GM23338 (cell line): ENCODE measurements around the gene SPATC1L. TPM values are rescaled to one million over a fixed set of nuclear protein-coding genes. Genes with fewer than 3 reads are reported as not detected.

Experiments
- ATAC-seq: fragments of 200-7000 bp; cut with Tn5 transposase; 3 replicates; pipeline ENCODE4 v1.9.1; 2020
- DNase-seq: peaks from one replicate; pipeline ENCODE4 v3.0.0-alpha.2; 2015; ENCODE audit warnings: low spot score
- H2AFZ ChIP-seq: fragments of 200-600 bp; sonication (generic); 2 replicates; pipeline ENCODE4 v1.8.0; 2016; ENCODE audit warnings: antibody characterized with exemption, mild to moderate bottlenecking, moderate library complexity
- H3F3A ChIP-seq: fragments of 200-600 bp; sonication (generic); replicated peaks from 2 replicates; pipeline ENCODE4 v1.8.0; 2017; ENCODE audit warnings: antibody characterized with exemption, mixed run types, low read depth
- H3K27ac ChIP-seq: fragments of 200-600 bp; sonication (generic); 2 replicates; pipeline ENCODE4 v1.6.1; 2016; ENCODE audit warnings: low read depth
- H3K27me3 ChIP-seq: fragments of 200-600 bp; sonication (generic); 2 replicates; pipeline ENCODE4 v1.8.0; 2016; ENCODE audit warnings: mild to moderate bottlenecking, mixed run types, moderate library complexity; ENCODE audit not compliant: insufficient read depth
- H3K36me3 ChIP-seq: fragments of 200-600 bp; sonication (generic); 2 replicates; pipeline ENCODE4 v1.8.0; 2016; ENCODE audit warnings: mild to moderate bottlenecking; ENCODE audit not compliant: insufficient read depth
- H3K4me1 ChIP-seq: fragments of 200-600 bp; sonication (generic); 2 replicates; pipeline ENCODE4 v1.8.0; 2016; ENCODE audit warnings: mild to moderate bottlenecking, moderate library complexity; ENCODE audit not compliant: insufficient read depth
- H3K4me2 ChIP-seq: fragments of 200-600 bp; sonication (generic); 2 replicates; pipeline ENCODE4 v1.7.1; 2017; ENCODE audit warnings: mixed run types
- H3K4me3 ChIP-seq: fragments of 200-600 bp; sonication (generic); 2 replicates; pipeline ENCODE4 v1.6.1; 2016; ENCODE audit warnings: mixed run types
- H3K79me2 ChIP-seq: fragments of 200-600 bp; sonication (generic); replicated peaks from 2 replicates; pipeline ENCODE4 v1.8.0; 2017; ENCODE audit warnings: mild to moderate bottlenecking; ENCODE audit not compliant: insufficient read depth
- H3K9me2 ChIP-seq: fragments of 200-600 bp; sonication (generic); 2 replicates; pipeline ENCODE4 v1.8.0; 2017; ENCODE audit not compliant: insufficient read depth
- H4K20me1 ChIP-seq: fragments of 200-600 bp; sonication (generic); replicated peaks from 2 replicates; pipeline ENCODE4 v1.8.0; 2017; ENCODE audit warnings: mild to moderate bottlenecking; ENCODE audit not compliant: insufficient read depth
- H3K27ac Mint-ChIP-seq: 2 replicates; pipeline ENCODE4 v1.8.0; 2020; ENCODE audit warnings: inconsistent platforms, mild to moderate bottlenecking, moderate library complexity, mixed read lengths
- H3K27me3 Mint-ChIP-seq: 3 replicates; pipeline ENCODE4 v1.8.0; 2022; ENCODE audit warnings: low read depth, mild to moderate bottlenecking, moderate library complexity, mixed read lengths, inconsistent platforms; ENCODE audit not compliant: insufficient read depth, poor library complexity
- H3K36me3 Mint-ChIP-seq: 3 replicates; pipeline ENCODE4 v1.8.0; 2021; ENCODE audit warnings: low read depth, mild to moderate bottlenecking, inconsistent platforms, moderate library complexity, mixed read lengths
- H3K4me1 Mint-ChIP-seq: 3 replicates; pipeline ENCODE4 v1.8.0; 2020; ENCODE audit warnings: mild to moderate bottlenecking, inconsistent platforms, mixed read lengths
- H3K4me3 Mint-ChIP-seq: 3 replicates; pipeline ENCODE4 v1.8.0; 2021; ENCODE audit warnings: moderate library complexity, mild to moderate bottlenecking, inconsistent platforms, mixed read lengths
- H3K9me3 Mint-ChIP-seq: 3 replicates; pipeline ENCODE4 v1.8.0; 2020; ENCODE audit warnings: moderate library complexity, mild to moderate bottlenecking, inconsistent platforms, mixed read lengths
- CREB1 ChIP-seq: fragments of 250-450 bp; sonication (Bioruptor Pico); IDR thresholded peaks from 2 replicates; pipeline ENCODE4 v1.5.0; 2020; ENCODE audit warnings: low read depth, mild to moderate bottlenecking, moderate library complexity
- CTCF ChIP-seq, 2 experiments: fragments of 200-600 bp in 1 of 2; sonication (generic) in 1 of 2; conservative IDR thresholded peaks; 2 replicates each; pipeline versions ENCODE4 v1.5.1 to v1.6.1; 2016 to 2017; ENCODE audit warnings: antibody characterized with exemption in 2 of 2, low read depth in 2 of 2, mild to moderate bottlenecking in 2 of 2, moderate library complexity in 1 of 2
- ETS1 ChIP-seq: IDR thresholded peaks from 2 replicates; pipeline ENCODE4 v1.6.1; 2016; ENCODE audit warnings: antibody characterized with exemption
- EZH2 ChIP-seq: fragments of 200-600 bp; sonication (generic); IDR thresholded peaks from one replicate; pipeline ENCODE4 v1.8.0; 2017; ENCODE audit warnings: antibody characterized with exemption, mild to moderate bottlenecking, low read depth; ENCODE audit not compliant: unreplicated experiment
- EZH2phosphoT487 ChIP-seq: fragments of 200-600 bp; sonication (generic); IDR thresholded peaks from one replicate; pipeline ENCODE4 v1.8.1; 2018; ENCODE audit warnings: antibody characterized with exemption; ENCODE audit not compliant: unreplicated experiment
- JUNB ChIP-seq: IDR thresholded peaks from one replicate; pipeline ENCODE4 v1.6.1; 2016; ENCODE audit warnings: antibody characterized with exemption; ENCODE audit not compliant: unreplicated experiment
- NANOG ChIP-seq: IDR thresholded peaks from 2 replicates; pipeline ENCODE4 v1.6.1; 2016; ENCODE audit warnings: antibody characterized with exemption, borderline replicate concordance
- POLR2AphosphoS5 ChIP-seq: IDR thresholded peaks from 2 replicates; pipeline ENCODE4 v1.6.1; 2016; ENCODE audit warnings: antibody characterized with exemption, low read depth
- REST ChIP-seq: IDR thresholded peaks from one replicate; pipeline ENCODE4 v1.6.1; 2018; ENCODE audit warnings: antibody characterized with exemption; ENCODE audit not compliant: unreplicated experiment
- STAT1 ChIP-seq: IDR thresholded peaks from one replicate; pipeline ENCODE4 v1.6.1; 2016; ENCODE audit warnings: antibody characterized with exemption; ENCODE audit not compliant: unreplicated experiment
- ZNF114 ChIP-seq: fragments of 250-450 bp; sonication (Bioruptor Pico); IDR thresholded peaks from 2 replicates; pipeline ENCODE4 v1.5.0; 2020; ENCODE audit warnings: mild to moderate bottlenecking, moderate library complexity
- ZNF331 ChIP-seq: fragments of 250-450 bp; sonication (Bioruptor Pico); IDR thresholded peaks from 2 replicates; pipeline ENCODE4 v1.5.0; 2020; ENCODE audit warnings: low read depth, mild to moderate bottlenecking, moderate library complexity
- ZNF462 ChIP-seq: fragments of 250-450 bp; sonication (Bioruptor Pico); IDR thresholded peaks from 2 replicates; pipeline ENCODE4 v1.5.0; 2020; ENCODE audit warnings: mild to moderate bottlenecking, moderate library complexity
- polyA plus RNA-seq: library from polyadenylated mRNA; unstranded; fragments of >200 nt; fragmentation: Nextera tagmentation; extraction: Ambion mirVana; gene quantifications from 2 replicates; pipeline ENCODE4 v1.2.1, GENCODE V29; 2016
- total RNA-seq: library from RNA; depleted of rRNA; stranded (reverse); fragments of >200 nt; shearing (Covaris generic); gene quantifications from 2 replicates; pipeline ENCODE4 v1.2.3, GENCODE V29; 2014

SPATC1L gene
- total and polyA plus RNA-seq, 2 experiments from 2014 or later: 37.6 to 70.2 TPM

GRCh38 chr21:46165098-46165497 lies 19.2 kb downstream of the SPATC1L start:
- no peaks in the 10 kb centered on the region for H3K4me1 Mint-ChIP-seq

More at GRCh38 chr21:46165098-46165497, 19.2 kb downstream of the SPATC1L start:
- 0 out of 2 replicates have a peak, but pooled peaks cover 4% of the 10 kb centered on the region for H3F3A ChIP-seq
- no peak for ATAC-seq
- no peak overlapping the region for H3K4me2 ChIP-seq
- no peak for TF ChIP-seq EZH2phosphoT487
- no peak for TF ChIP-seq ETS1
- no peak for TF ChIP-seq CTCF (conservative IDR thresholded peaks at IDR 0.05; ENCODE audit: low read depth in 2 of 2)
- no peak for TF ChIP-seq EZH2
- no peak for TF ChIP-seq ZNF114 (CRISPR knock-in tag)
- no peak for TF ChIP-seq ZNF331 (CRISPR knock-in tag)
- TF ChIP-seq STAT1: no peak
- TF ChIP-seq POLR2AphosphoS5: no peak
- TF ChIP-seq ZNF462 (CRISPR knock-in tag): no peak
- TF ChIP-seq CREB1 (CRISPR knock-in tag): no peak
- no peak for TF ChIP-seq REST
- TF ChIP-seq NANOG: no peak
- TF ChIP-seq JUNB: no peak
- peaks cover 16% of the 10 kb centered on the region for H3K9me3 Mint-ChIP-seq
- H3K36me3 Mint-ChIP-seq: peaks cover 42% of the 10 kb centered on the region
- H3K27me3 ChIP-seq: no peaks in the 10 kb centered on the region
- no peak for DNase-seq
- H3K27ac ChIP-seq: no peak overlapping the region
- H3K4me1 ChIP-seq: no peaks in the 10 kb centered on the region
- H3K4me3 ChIP-seq: no peak overlapping the region
- no peak overlapping the region for H3K27ac Mint-ChIP-seq
- peaks cover 19% of the 10 kb centered on the region for H3K27me3 Mint-ChIP-seq
- peaks cover 20% of the 10 kb centered on the region for H3K79me2 ChIP-seq
- peaks cover 10% of the 10 kb centered on the region for H4K20me1 ChIP-seq
- H2AFZ ChIP-seq: no peak overlapping the region
- H3K4me3 Mint-ChIP-seq: no peak overlapping the region
- no peaks in the 10 kb centered on the region for H3K36me3 ChIP-seq
- no peaks in the 10 kb centered on the region for H3K9me2 ChIP-seq
